H1 (cell line): Measurements from ENCODE around the gene DPYSL3. TPM values are rescaled to one million over a fixed set of nuclear protein-coding genes. Genes with fewer than 3 reads are reported as not detected.

Experiments used
- CHD7 ChIP-seq: fragments of 300-600 bp; sonication (generic); IDR thresholded peaks from 2 replicates; pipeline ENCODE4 v1.7.1; 2012; ENCODE audit warnings: low read length, moderate library complexity, mild to moderate bottlenecking, inconsistent platforms; ENCODE audit not compliant: insufficient replicate concordance
- polyA plus RNA-seq, 7 experiments: library from polyadenylated mRNA; depleted of rRNA in 3 of 7; stranded (reverse) in 5 of 7; unstranded in 2 of 7; fragments of >200 nt in 5 of 7; fragments of 200-250 nt in 2 of 7; gene quantifications; 1 replicate in 5 of 7; 2 replicates in 1 of 7; 4 replicates in 1 of 7; pipeline versions ENCODE4 v1.2.1 to v1.2.3, GENCODE V29; 2011 to 2013; ENCODE audit warnings: missing spikeins in 2 of 7, mixed read lengths in 2 of 7
- total RNA-seq: library from RNA; stranded (reverse); fragmentation: NEBNext Ultra II Directional; extraction: Animal tissue kit (Norgen Biotek cat#: 25700); gene quantifications from 2 replicates; pipeline ENCODE4 v1.2.1, GENCODE V29; 2021

Gene DPYSL3
- total and polyA plus RNA-seq, 2 of the 8 experiments (the other 6 are each of a cell fraction or from before 2014, with no cell fraction given), result 268 to 387 TPM

- TF ChIP-seq CHD7, result no peak
- TF ChIP-seq, all 59 proteins: peak for 0
These were observed 7.5 kb upstream of the DPYSL3 start (continued) for GRCh38 chr5:147517383-147517782.
